Stomach (tissue), 4 donors: ENCODE data around the gene MAPKAPK2.

Experiments
- POLR2A ChIP-seq, 4 donors: fragments of 450-650 bp; IDR thresholded peaks; one replicate each; pipeline ENCODE4 v1.6.1; 2016; ENCODE audit warnings: antibody characterized with exemption in 4 of 4, control low read depth in 2 of 4, mild to moderate bottlenecking in 1 of 4, moderate library complexity in 1 of 4
- POLR2AphosphoS5 ChIP-seq, 3 donors: sonication (generic); formaldehyde crosslinking; IDR thresholded peaks; one replicate each; pipeline ENCODE4 v1.6.1; 2016; ENCODE audit warnings: antibody characterized with exemption in 3 of 3
- TF ChIP-seq, protein P1 (sequence below), 7 experiments: fragments of 450-650 bp in 4 of 7; fragments of 200-600 bp in 3 of 7; sonication (generic) in 3 of 7; IDR thresholded peaks; one replicate each; pipeline ENCODE4 v1.5.1; 2016 to 2019; ENCODE audit warnings: antibody characterized with exemption in 7 of 7, control low read depth in 2 of 7, mild to moderate bottlenecking in 1 of 7

DNA sequence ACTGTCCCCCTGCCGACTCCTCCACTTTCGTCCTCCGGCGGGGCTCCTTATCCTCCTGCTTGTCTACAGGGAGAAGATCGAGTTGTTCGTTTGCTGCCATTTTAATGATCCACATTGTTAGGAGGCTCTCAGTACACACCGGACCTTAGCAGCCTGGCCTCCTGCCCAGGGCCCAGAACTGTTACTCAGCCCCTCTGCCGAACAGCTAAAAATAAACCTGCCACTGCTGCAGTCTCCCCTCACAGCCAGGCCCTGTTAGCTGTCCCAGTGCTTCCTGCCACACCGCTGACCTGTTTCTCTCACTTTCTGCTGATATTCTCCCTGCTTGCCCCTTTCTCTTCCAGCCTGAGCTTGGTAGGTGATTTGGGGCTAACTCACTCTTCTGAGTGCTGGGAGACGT, 8.3 kb downstream of the MAPKAPK2 start:
- TF ChIP-seq POLR2A (IDR thresholded peaks at IDR 0.05): no peak
- TF ChIP-seq, protein P1, sequence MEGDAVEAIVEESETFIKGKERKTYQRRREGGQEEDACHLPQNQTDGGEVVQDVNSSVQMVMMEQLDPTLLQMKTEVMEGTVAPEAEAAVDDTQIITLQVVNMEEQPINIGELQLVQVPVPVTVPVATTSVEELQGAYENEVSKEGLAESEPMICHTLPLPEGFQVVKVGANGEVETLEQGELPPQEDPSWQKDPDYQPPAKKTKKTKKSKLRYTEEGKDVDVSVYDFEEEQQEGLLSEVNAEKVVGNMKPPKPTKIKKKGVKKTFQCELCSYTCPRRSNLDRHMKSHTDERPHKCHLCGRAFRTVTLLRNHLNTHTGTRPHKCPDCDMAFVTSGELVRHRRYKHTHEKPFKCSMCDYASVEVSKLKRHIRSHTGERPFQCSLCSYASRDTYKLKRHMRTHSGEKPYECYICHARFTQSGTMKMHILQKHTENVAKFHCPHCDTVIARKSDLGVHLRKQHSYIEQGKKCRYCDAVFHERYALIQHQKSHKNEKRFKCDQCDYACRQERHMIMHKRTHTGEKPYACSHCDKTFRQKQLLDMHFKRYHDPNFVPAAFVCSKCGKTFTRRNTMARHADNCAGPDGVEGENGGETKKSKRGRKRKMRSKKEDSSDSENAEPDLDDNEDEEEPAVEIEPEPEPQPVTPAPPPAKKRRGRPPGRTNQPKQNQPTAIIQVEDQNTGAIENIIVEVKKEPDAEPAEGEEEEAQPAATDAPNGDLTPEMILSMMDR (IDR thresholded peaks at IDR 0.05): no peak
- peak in 2 of 3 donors; percentile 3 to 22 for TF ChIP-seq POLR2AphosphoS5 (IDR thresholded peaks at IDR 0.05)
